HEK293 (cell line): Measurements from ENCODE around the gene MTF2.

Experiments
- BCL11A ChIP-seq: fragments of 450-650 bp; formaldehyde crosslinking; IDR thresholded peaks from 2 replicates; pipeline ENCODE4 v1.5.1; 2016; ENCODE audit warnings: low read depth, missing biosample characterization, missing genetic modification characterization
- EGR2 ChIP-seq: fragments of 450-650 bp; formaldehyde crosslinking; IDR thresholded peaks from 2 replicates; pipeline ENCODE4 v1.5.1; 2016; ENCODE audit warnings: low read depth, missing biosample characterization, missing genetic modification characterization
- GLIS2 ChIP-seq: fragments of 450-650 bp; formaldehyde crosslinking; IDR thresholded peaks from 2 replicates; pipeline ENCODE4 v1.5.1; 2016; ENCODE audit warnings: missing biosample characterization, missing genetic modification characterization
- HOXA7 ChIP-seq: sonication (generic); formaldehyde crosslinking; IDR thresholded peaks from 2 replicates; pipeline ENCODE4 v1.8.1; 2022; ENCODE audit warnings: missing genetic modification reagents, borderline replicate concordance
- HOXC10 ChIP-seq: sonication (generic); formaldehyde crosslinking; IDR thresholded peaks from 2 replicates; pipeline ENCODE4 v1.8.1; 2023; ENCODE audit warnings: mild to moderate bottlenecking, missing genetic modification reagents
- HOXD13 ChIP-seq: sonication (generic); formaldehyde crosslinking; IDR thresholded peaks from 2 replicates; pipeline ENCODE4 v1.8.0; 2022; ENCODE audit warnings: missing genetic modification reagents, borderline replicate concordance
- IKZF3 ChIP-seq: fragments of 450-650 bp; IDR thresholded peaks from 2 replicates; pipeline ENCODE4 v1.5.0; 2018; ENCODE audit warnings: missing biosample characterization, mild to moderate bottlenecking, missing genetic modification characterization, moderate library complexity
- KLF1 ChIP-seq: fragments of 450-650 bp; formaldehyde crosslinking; IDR thresholded peaks from 2 replicates; pipeline ENCODE4 v1.5.1; 2016; ENCODE audit warnings: missing biosample characterization, missing genetic modification characterization
- MZF1 ChIP-seq: fragments of 450-650 bp; formaldehyde crosslinking; IDR thresholded peaks from 2 replicates; pipeline ENCODE4 v1.5.1; 2017; ENCODE audit warnings: missing biosample characterization, missing genetic modification characterization, borderline replicate concordance
- PRDM6 ChIP-seq: fragments of 450-650 bp; formaldehyde crosslinking; IDR thresholded peaks from 2 replicates; pipeline ENCODE4 v1.5.1; 2017; ENCODE audit warnings: missing biosample characterization, missing genetic modification characterization
- SCRT2 ChIP-seq: fragments of 450-650 bp; formaldehyde crosslinking; IDR thresholded peaks from 2 replicates; pipeline ENCODE4 v1.5.1; 2016; ENCODE audit warnings: missing biosample characterization, missing genetic modification characterization
- SP3 ChIP-seq: fragments of 450-650 bp; formaldehyde crosslinking; IDR thresholded peaks from 2 replicates; pipeline ENCODE4 v1.5.1; 2016; ENCODE audit warnings: missing biosample characterization, missing genetic modification characterization
- ZBTB20 ChIP-seq: fragments of 450-650 bp; formaldehyde crosslinking; IDR thresholded peaks from 2 replicates; pipeline ENCODE4 v1.5.1; 2016; ENCODE audit warnings: missing biosample characterization, missing genetic modification characterization
- ZBTB49 ChIP-seq: fragments of 450-650 bp; formaldehyde crosslinking; IDR thresholded peaks from 2 replicates; pipeline ENCODE4 v1.5.1; 2016; ENCODE audit warnings: missing biosample characterization, missing genetic modification characterization, low read depth
- ZNF138 ChIP-seq: fragments of 450-650 bp; formaldehyde crosslinking; IDR thresholded peaks from 2 replicates; pipeline ENCODE4 v1.5.1; 2016; ENCODE audit warnings: missing biosample characterization, missing genetic modification characterization, borderline replicate concordance
- ZNF211 ChIP-seq: fragments of 450-650 bp; formaldehyde crosslinking; IDR thresholded peaks from 2 replicates; pipeline ENCODE4 v1.5.1; 2016; ENCODE audit warnings: low read depth, missing biosample characterization, missing genetic modification characterization
- ZNF23 ChIP-seq: fragments of 450-650 bp; formaldehyde crosslinking; IDR thresholded peaks from 2 replicates; pipeline ENCODE4 v1.5.1; 2016; ENCODE audit warnings: missing biosample characterization, missing genetic modification characterization, borderline replicate concordance
- ZNF239 ChIP-seq: fragments of 450-650 bp; formaldehyde crosslinking; IDR thresholded peaks from 2 replicates; pipeline ENCODE4 v1.5.1; 2016; ENCODE audit warnings: missing biosample characterization, missing genetic modification characterization
- ZNF280C ChIP-seq: fragments of 450-650 bp; formaldehyde crosslinking; IDR thresholded peaks from 2 replicates; pipeline ENCODE4 v1.5.1; 2016; ENCODE audit warnings: missing biosample characterization, missing genetic modification characterization
- ZNF335 ChIP-seq: fragments of 450-650 bp; formaldehyde crosslinking; conservative IDR thresholded peaks from 2 replicates; pipeline ENCODE4 v1.5.1; 2016; ENCODE audit warnings: missing biosample characterization, missing genetic modification characterization
- ZNF449 ChIP-seq: fragments of 450-650 bp; formaldehyde crosslinking; IDR thresholded peaks from 2 replicates; pipeline ENCODE4 v1.5.1; 2017; ENCODE audit warnings: missing biosample characterization, mild to moderate bottlenecking, missing genetic modification characterization, moderate library complexity
- ZNF473 ChIP-seq: fragments of 450-650 bp; formaldehyde crosslinking; IDR thresholded peaks from 2 replicates; pipeline ENCODE4 v1.5.1; 2017; ENCODE audit warnings: missing biosample characterization, missing genetic modification characterization
- ZNF529 ChIP-seq: fragments of 450-650 bp; formaldehyde crosslinking; IDR thresholded peaks from 2 replicates; pipeline ENCODE4 v1.5.1; 2017; ENCODE audit warnings: missing genetic modification characterization, missing biosample characterization; ENCODE audit not compliant: insufficient replicate concordance
- ZNF544 ChIP-seq: fragments of 450-650 bp; formaldehyde crosslinking; IDR thresholded peaks from 2 replicates; pipeline ENCODE4 v1.5.0; 2017; ENCODE audit warnings: missing biosample characterization, missing genetic modification characterization
- ZNF548 ChIP-seq: fragments of 450-650 bp; formaldehyde crosslinking; IDR thresholded peaks from 2 replicates; pipeline ENCODE4 v1.5.1; 2016; ENCODE audit warnings: missing biosample characterization, missing genetic modification characterization
- ZNF626 ChIP-seq: fragments of 450-650 bp; sonication (Bioruptor Pico); formaldehyde crosslinking; IDR thresholded peaks from 2 replicates; pipeline ENCODE4 v1.5.1; 2018; ENCODE audit warnings: missing biosample characterization, missing genetic modification characterization, inconsistent platforms
- ZNF654 ChIP-seq: fragments of 450-650 bp; formaldehyde crosslinking; IDR thresholded peaks from 2 replicates; pipeline ENCODE4 v1.5.1; 2016; ENCODE audit warnings: low read depth, missing biosample characterization, missing genetic modification characterization
- ZNF658 ChIP-seq: fragments of 450-650 bp; formaldehyde crosslinking; IDR thresholded peaks from 2 replicates; pipeline ENCODE4; 2016; ENCODE audit warnings: missing biosample characterization, missing genetic modification characterization
- ZNF76 ChIP-seq: fragments of 450-650 bp; formaldehyde crosslinking; IDR thresholded peaks from 2 replicates; pipeline ENCODE4; 2016; ENCODE audit warnings: low read depth, missing biosample characterization, missing genetic modification characterization, borderline replicate concordance
- ZNF776 ChIP-seq: fragments of 450-650 bp; formaldehyde crosslinking; IDR thresholded peaks from 2 replicates; pipeline ENCODE4 v1.5.0; 2017; ENCODE audit warnings: missing biosample characterization, missing genetic modification characterization, borderline replicate concordance
- ZNF785 ChIP-seq: fragments of 450-650 bp; formaldehyde crosslinking; IDR thresholded peaks from 2 replicates; pipeline ENCODE4 v1.5.1; 2016; ENCODE audit warnings: missing biosample characterization, missing genetic modification characterization
- ZNF792 ChIP-seq: fragments of 450-650 bp; formaldehyde crosslinking; IDR thresholded peaks from 2 replicates; pipeline ENCODE4 v1.5.1; 2016; ENCODE audit warnings: missing biosample characterization, missing genetic modification characterization
- ZNF843 ChIP-seq: fragments of 450-650 bp; formaldehyde crosslinking; IDR thresholded peaks from 2 replicates; pipeline ENCODE4 v1.5.1; 2016; ENCODE audit warnings: missing biosample characterization, missing genetic modification characterization
- ZSCAN16 ChIP-seq: fragments of 450-650 bp; formaldehyde crosslinking; IDR thresholded peaks from 2 replicates; pipeline ENCODE4 v1.5.1; 2016; ENCODE audit warnings: missing biosample characterization, missing genetic modification characterization

Gene MTF2

GRCh38 chr1:93078986-93079654 is at the start of gene MTF2 (continued):
- TF ChIP-seq ZNF548 (tag by site-specific recombination): peak; percentile 72
- no peak for TF ChIP-seq ZNF776 (tag by site-specific recombination)
- TF ChIP-seq SP3 (tag by site-specific recombination): peak; percentile 92
- peak; percentile 94; the same call in 1 of the 2 replicates for TF ChIP-seq BCL11A (tag by site-specific recombination)
- peak; percentile 85 for TF ChIP-seq ZNF792 (tag by site-specific recombination)
- TF ChIP-seq ZNF658: 0 out of 2 replicates have a peak, but pooled peaks have one; percentile 36
- TF ChIP-seq ZNF76 (tag by site-specific recombination): peak; percentile 98
- peak; percentile 99 for TF ChIP-seq ZNF626 (tag by site-specific recombination)
- TF ChIP-seq SCRT2 (tag by site-specific recombination): peak; percentile 78
- peak; percentile 98 for TF ChIP-seq ZNF785 (tag by site-specific recombination)
- TF ChIP-seq ZSCAN16: peak; percentile 88
- peak; percentile 90 for TF ChIP-seq IKZF3 (tag by site-specific recombination)
- TF ChIP-seq ZNF211: peak; percentile 24; the same call in 1 of the 2 replicates
- peak; percentile 33 for TF ChIP-seq ZNF654 (tag by site-specific recombination)
- peak; percentile 87 for TF ChIP-seq ZNF239
- TF ChIP-seq ZNF23 (tag by site-specific recombination): peak; percentile 66
- TF ChIP-seq ZNF449 (tag by site-specific recombination): peak; percentile 73
- TF ChIP-seq MZF1 (tag by site-specific recombination): peak; percentile 92
- TF ChIP-seq PRDM6 (tag by site-specific recombination): peak; percentile 76
- TF ChIP-seq ZNF544: no peak
- TF ChIP-seq ZNF138 (tag by site-specific recombination): no peak
- no peak for TF ChIP-seq HOXC10
- TF ChIP-seq GLIS2 (tag by site-specific recombination): peak; percentile 99
- no peak for TF ChIP-seq ZNF473 (tag by site-specific recombination)
- peak; percentile 75 for TF ChIP-seq ZNF529 (tag by site-specific recombination)
- TF ChIP-seq ZNF843 (tag by site-specific recombination): peak; percentile 91
- peak; percentile 78 for TF ChIP-seq KLF1
- TF ChIP-seq HOXA7: peak; percentile 47; the same call in 1 of the 2 replicates
- TF ChIP-seq ZBTB20 (tag by site-specific recombination): peak; percentile 63; the same call in 1 of the 2 replicates
- TF ChIP-seq ZNF280C (tag by site-specific recombination): no peak
- peak; percentile 80 for TF ChIP-seq ZNF335
- TF ChIP-seq EGR2: peak; percentile 26; the same call in 1 of the 2 replicates
- no peak for TF ChIP-seq ZBTB49
- no peak for TF ChIP-seq HOXD13 (CRISPR knock-in tag)
